ENCODE measurements around the gene CRTC3. TPM values are rescaled to one million over a fixed set of nuclear protein-coding genes. Genes with fewer than 3 reads are reported as not detected.

Gene CRTC3
- total RNA-seq, 1 donor from 2014 or later = 39.7 TPM

- peak overlapping the region; percentile 89 for H3K27ac Mint-ChIP-seq (ENCODE audit: unreplicated experiment)
- no peak overlapping the region for H3K4me3 Mint-ChIP-seq (ENCODE audit: unreplicated experiment)
- no peaks in the 10 kb centered on the region for H3K36me3 Mint-ChIP-seq (ENCODE audit: low read depth)
- no peak for DNase-seq (ENCODE audit: low spot score)
- peaks cover 73% of the 10 kb centered on the region for H3K4me1 Mint-ChIP-seq (ENCODE audit: low read depth)
- H3K9me3 Mint-ChIP-seq (ENCODE audit: low read depth) = peaks cover 5% of the 10 kb centered on the region
- no peak for TF ChIP-seq CTCF (IDR thresholded peaks at IDR 0.05)
- H3K27me3 Mint-ChIP-seq (ENCODE audit: low read depth) = no peaks in the 10 kb centered on the region
These were observed 28.4 kb downstream of the CRTC3 start for GRCh38 chr15:90558171-90558573.

GRCh38 chr15:90559119-90559518 lies 29.4 kb downstream of the CRTC3 start:
- H3K9me3 Mint-ChIP-seq (ENCODE audit: low read depth) = peaks cover 5% of the 10 kb centered on the region
- TF ChIP-seq CTCF (IDR thresholded peaks at IDR 0.05) = no peak
- H3K27ac Mint-ChIP-seq (ENCODE audit: unreplicated experiment) = peak overlapping the region; percentile 81
- peaks cover 67% of the 10 kb centered on the region for H3K4me1 Mint-ChIP-seq (ENCODE audit: low read depth)
- DNase-seq (ENCODE audit: low spot score) = no peak
- H3K4me3 Mint-ChIP-seq (ENCODE audit: unreplicated experiment) = no peak overlapping the region
- no peaks in the 10 kb centered on the region for H3K36me3 Mint-ChIP-seq (ENCODE audit: low read depth)
- H3K27me3 Mint-ChIP-seq (ENCODE audit: low read depth) = no peaks in the 10 kb centered on the region

- Mint-ChIP-seq H3K36me3 (ENCODE audit: low read depth) (no peaks in the 10 kb centered on the region), H3K4me1 (ENCODE audit: low read depth) (peaks cover 60% of the 10 kb centered on the region), H3K4me3 (ENCODE audit: unreplicated experiment) (peak overlapping the region; percentile 5)
These were observed 30.6 kb downstream of the CRTC3 start for GRCh38 chr15:90560229-90560776.

GRCh38 chr15:90561344-90562244 lies 31.9 kb downstream of the CRTC3 start:
- Mint-ChIP-seq H3K36me3 (ENCODE audit: low read depth) (peaks cover 3% of the 10 kb centered on the region), H3K4me3 (ENCODE audit: unreplicated experiment) (no peak overlapping the region), H3K4me1 (ENCODE audit: low read depth) (peaks cover 60% of the 10 kb centered on the region), H3K9me3 (ENCODE audit: low read depth) (peaks cover 5% of the 10 kb centered on the region), H3K27ac (ENCODE audit: unreplicated experiment) (no peak overlapping the region), H3K27me3 (ENCODE audit: low read depth) (no peaks in the 10 kb centered on the region)
- no peak for DNase-seq (ENCODE audit: low spot score)
- TF ChIP-seq CTCF (IDR thresholded peaks at IDR 0.05) = no peak

More at GRCh38 chr15:90560229-90560776, 30.6 kb downstream of the CRTC3 start:
- DNase-seq (ENCODE audit: low spot score) = no peak
- no peak for TF ChIP-seq CTCF (IDR thresholded peaks at IDR 0.05)
- H3K27ac Mint-ChIP-seq (ENCODE audit: unreplicated experiment) = peak overlapping the region; percentile 81
- no peaks in the 10 kb centered on the region for H3K27me3 Mint-ChIP-seq (ENCODE audit: low read depth)
- H3K9me3 Mint-ChIP-seq (ENCODE audit: low read depth) = peaks cover 5% of the 10 kb centered on the region

- peaks cover 3% of the 10 kb centered on the region for H3K36me3 Mint-ChIP-seq (ENCODE audit: low read depth)
- peaks cover 5% of the 10 kb centered on the region for H3K9me3 Mint-ChIP-seq (ENCODE audit: low read depth)
- no peak overlapping the region for H3K27ac Mint-ChIP-seq (ENCODE audit: unreplicated experiment)
- H3K4me3 Mint-ChIP-seq (ENCODE audit: unreplicated experiment) = no peak overlapping the region
- H3K27me3 Mint-ChIP-seq (ENCODE audit: low read depth) = no peaks in the 10 kb centered on the region
- peaks cover 51% of the 10 kb centered on the region for H3K4me1 Mint-ChIP-seq (ENCODE audit: low read depth)
- no peak for DNase-seq (ENCODE audit: low spot score)
- TF ChIP-seq CTCF (IDR thresholded peaks at IDR 0.05) = no peak
These were observed 32.9 kb downstream of the CRTC3 start for GRCh38 chr15:90562669-90563068.
